ENCODE measurements around the gene JMJD1C.
"Not testable (repeated sequence)": the region's sequence is repeated elsewhere in the genome, so short reads cannot be mapped to it uniquely, and the experiment has no call there.

JMJD1C gene

GRCh38 chr10:63344269-63344668 lies 121.5 kb downstream of the JMJD1C start:
- DNase-seq = no peak

GRCh38 chr10:63343476-63343875 lies 122.3 kb downstream of the JMJD1C start:
- DNase-seq = no peak

GRCh38 chr10:63339640-63340039 lies 126.1 kb downstream of the JMJD1C start:
- not testable (repeated sequence) for DNase-seq

GRCh38 chr10:63337455-63338251 lies 128.1 kb downstream of the JMJD1C start:
- DNase-seq = no peak

- no peak for DNase-seq
Measured at GRCh38 chr10:63331586-63331985, 134.2 kb downstream of the JMJD1C start.

GRCh38 chr10:63324495-63324854 lies 141.3 kb downstream of the JMJD1C start:
- no peak for DNase-seq

- DNase-seq = no peak
Measured at GRCh38 chr10:63323701-63324494, 141.9 kb downstream of the JMJD1C start.

GRCh38 chr10:63320683-63321082 lies 145.1 kb downstream of the JMJD1C start:
- no peak for DNase-seq

- DNase-seq = no peak
Measured at GRCh38 chr10:63319231-63319630, 146.5 kb downstream of the JMJD1C start.

- DNase-seq = no peak
Measured at GRCh38 chr10:63318491-63318890, 147.3 kb downstream of the JMJD1C start.

- DNase-seq = no peak
Measured at GRCh38 chr10:63314020-63314419, 151.8 kb downstream of the JMJD1C start.

- no peak for DNase-seq
Measured at GRCh38 chr10:63313066-63313717, 152.6 kb downstream of the JMJD1C start.

- DNase-seq = no peak
Measured at GRCh38 chr10:63308628-63309027, 157.1 kb downstream of the JMJD1C start.

GRCh38 chr10:63304146-63304545 lies 161.6 kb downstream of the JMJD1C start:
- no peak for DNase-seq

GRCh38 chr10:63300801-63301200 lies 165.0 kb downstream of the JMJD1C start:
- no peak for DNase-seq

- DNase-seq = no peak
Measured at GRCh38 chr10:63297941-63298340, 167.8 kb downstream of the JMJD1C start.

GRCh38 chr10:63294781-63295180 lies 171.0 kb downstream of the JMJD1C start:
- DNase-seq = no peak

- DNase-seq = not testable (repeated sequence)
Measured at GRCh38 chr10:63292847-63293246, 172.9 kb downstream of the JMJD1C start.

GRCh38 chr10:63288170-63288569 lies 177.6 kb downstream of the JMJD1C start:
- DNase-seq = no peak

GRCh38 chr10:63286754-63287264 lies 179.0 kb downstream of the JMJD1C start:
- DNase-seq = no peak

- no peak for DNase-seq
Measured at GRCh38 chr10:63286340-63286739, 179.4 kb downstream of the JMJD1C start.

- not testable (repeated sequence) for DNase-seq
Measured at GRCh38 chr10:63283901-63284300, 181.9 kb downstream of the JMJD1C start.

GRCh38 chr10:63283093-63283492 lies 182.7 kb downstream of the JMJD1C start:
- DNase-seq = no peak
